ENCODE measurements around the gene ST3GAL3.
"Not testable (repeated sequence)": the region's sequence is repeated elsewhere in the genome, so short reads cannot be mapped to it uniquely, and the experiment has no call there.

The ST3GAL3 gene

GRCh38 chr1:43757343-43758053 lies 50.2 kb downstream of the ST3GAL3 start:
- DNase-seq (ENCODE audit: low read depth), result no peak

- no peak for DNase-seq (ENCODE audit: low read depth)
Observed at GRCh38 chr1:43760745-43761317, 53.5 kb downstream of the ST3GAL3 start.

GRCh38 chr1:43763497-43763973 lies 56.2 kb downstream of the ST3GAL3 start:
- peak; percentile 7 for DNase-seq (ENCODE audit: low read depth)

GRCh38 chr1:43764581-43764980 lies 57.2 kb downstream of the ST3GAL3 start:
- no peak for DNase-seq (ENCODE audit: low read depth)

GRCh38 chr1:43766086-43766784 lies 58.9 kb downstream of the ST3GAL3 start:
- DNase-seq (ENCODE audit: low read depth), result no peak

- no peak for DNase-seq (ENCODE audit: low read depth)
Observed at GRCh38 chr1:43766818-43767525, 59.6 kb downstream of the ST3GAL3 start.

GRCh38 chr1:43768168-43768567 lies 60.8 kb downstream of the ST3GAL3 start:
- DNase-seq (ENCODE audit: low read depth), result no peak

GRCh38 chr1:43769350-43769908 lies 62.1 kb downstream of the ST3GAL3 start:
- DNase-seq (ENCODE audit: low read depth), result no peak

- DNase-seq (ENCODE audit: low read depth), result no peak
Observed at GRCh38 chr1:43770111-43770510, 62.8 kb downstream of the ST3GAL3 start.

GRCh38 chr1:43772978-43773377 lies 65.6 kb downstream of the ST3GAL3 start:
- DNase-seq (ENCODE audit: low read depth), result no peak

- no peak for DNase-seq (ENCODE audit: low read depth)
Observed at GRCh38 chr1:43773821-43774220, 66.5 kb downstream of the ST3GAL3 start.

- no peak for DNase-seq (ENCODE audit: low read depth)
Observed at GRCh38 chr1:43774359-43774758, 67.0 kb downstream of the ST3GAL3 start.

- DNase-seq (ENCODE audit: low read depth), result no peak
Observed at GRCh38 chr1:43776043-43776761, 68.9 kb downstream of the ST3GAL3 start.

GRCh38 chr1:43777916-43778315 lies 70.6 kb downstream of the ST3GAL3 start:
- DNase-seq (ENCODE audit: low read depth), result not testable (repeated sequence)

- DNase-seq (ENCODE audit: low read depth), result no peak
Observed at GRCh38 chr1:43779266-43779665, 71.9 kb downstream of the ST3GAL3 start.

GRCh38 chr1:43779805-43780403 lies 72.6 kb downstream of the ST3GAL3 start:
- no peak for DNase-seq (ENCODE audit: low read depth)

GRCh38 chr1:43781574-43781973 lies 74.2 kb downstream of the ST3GAL3 start:
- no peak for DNase-seq (ENCODE audit: low read depth)

GRCh38 chr1:43783096-43783670 lies 75.8 kb downstream of the ST3GAL3 start:
- DNase-seq (ENCODE audit: low read depth), result no peak

- DNase-seq (ENCODE audit: low read depth), result no peak
Observed at GRCh38 chr1:43783671-43784205, 76.4 kb downstream of the ST3GAL3 start.

- DNase-seq (ENCODE audit: low read depth), result no peak
Observed at GRCh38 chr1:43786201-43786958, 79.0 kb downstream of the ST3GAL3 start.
